ENCODE measurements around the gene WDR45B.

GRCh38 chr17:82608816-82609215 lies 39.4 kb downstream of the WDR45B start:
- no peak for TF ChIP-seq GATA2 (IDR thresholded peaks at IDR 0.05; ENCODE audit: low read depth, low read length)
- no peak for TF ChIP-seq GATA3 (IDR thresholded peaks at IDR 0.05; ENCODE audit: low read depth, low read length)
